AG09319 (cell line): Measurements from ENCODE around the gene TBL1Y.

Source experiments
- DNase-seq: peaks from one replicate; pipeline ENCODE4 v3.0.0-alpha.2; 2010; ENCODE audit warnings: low read depth; ENCODE audit errors: extremely low read depth
- CTCF ChIP-seq: IDR thresholded peaks from 2 replicates; pipeline ENCODE4 v1.5.1; 2011; ENCODE audit warnings: low read depth, mild to moderate bottlenecking, inconsistent platforms, low read length, moderate library complexity

TBL1Y gene

GRCh38 chrY:6995987-6996386 lies 85.5 kb downstream of the TBL1Y start:
- TF ChIP-seq CTCF: no peak
- DNase-seq: no peak

- TF ChIP-seq CTCF: no peak
- no peak for DNase-seq
These were observed 87.1 kb downstream of the TBL1Y start for GRCh38 chrY:6997503-6998066.

DNA sequence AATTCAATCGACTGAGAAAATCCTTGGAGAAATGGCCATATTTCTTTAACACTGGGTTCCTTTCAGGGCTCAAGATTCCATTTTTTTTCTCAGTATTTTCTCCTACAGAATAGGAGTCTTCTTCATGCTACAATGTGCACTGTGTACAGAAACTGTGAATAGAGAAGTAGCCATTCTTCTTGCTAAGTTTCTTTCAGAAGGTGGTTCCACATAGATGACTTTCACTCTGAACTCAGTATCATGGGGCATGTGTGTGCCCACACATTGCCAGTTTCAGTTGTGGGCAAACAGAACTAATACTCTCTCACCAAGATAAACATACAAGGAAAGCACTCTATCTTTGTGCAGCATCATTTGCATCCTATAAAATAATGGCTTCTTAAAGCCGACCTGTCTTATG lies 89.4 kb downstream of the TBL1Y start:
- TF ChIP-seq CTCF: no peak
- DNase-seq: no peak

DNA sequence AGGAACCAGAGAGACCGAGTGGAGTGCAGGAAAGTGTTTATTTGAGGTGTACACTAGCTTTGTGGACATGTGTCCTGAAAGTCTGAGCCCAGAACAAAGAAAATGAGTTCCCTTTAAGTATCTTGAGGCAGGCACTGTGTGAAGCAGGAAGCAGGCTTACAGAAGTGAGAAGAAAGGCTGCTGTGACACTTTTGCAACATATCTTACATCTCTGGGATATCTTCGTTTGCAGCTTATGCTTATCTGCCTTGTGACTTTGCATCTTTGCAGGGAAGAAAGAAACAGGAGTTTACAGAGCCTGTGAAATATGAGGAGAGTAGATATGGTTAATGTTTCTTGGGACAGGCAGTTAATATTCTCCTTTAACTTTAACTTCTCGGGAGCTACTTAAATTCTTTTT lies 92.1 kb downstream of the TBL1Y start:
- no peak for DNase-seq

DNA sequence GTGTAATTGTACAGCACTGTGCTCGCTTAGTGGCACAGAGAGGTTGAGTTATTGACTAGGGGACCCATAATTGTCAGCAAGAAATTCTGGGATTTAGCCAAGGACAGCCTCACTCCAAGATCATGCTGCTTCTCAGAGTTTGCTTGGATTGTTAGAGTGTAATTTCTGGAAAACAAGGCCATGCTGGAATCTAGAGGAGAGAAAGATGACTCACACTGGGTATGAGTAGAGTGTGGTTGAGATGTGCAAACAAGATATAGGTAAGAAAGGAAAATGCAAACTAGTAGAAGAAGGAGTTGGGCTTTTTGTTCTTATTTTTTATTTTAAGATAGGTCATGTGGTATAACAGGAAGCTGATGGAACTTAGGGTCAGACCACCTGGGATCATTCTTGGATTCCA lies 97.4 kb downstream of the TBL1Y start:
- no peak for DNase-seq
- no peak for TF ChIP-seq CTCF

More for the DNA sequence above, 92.1 kb downstream of the TBL1Y start:
- TF ChIP-seq CTCF: no peak

DNA sequence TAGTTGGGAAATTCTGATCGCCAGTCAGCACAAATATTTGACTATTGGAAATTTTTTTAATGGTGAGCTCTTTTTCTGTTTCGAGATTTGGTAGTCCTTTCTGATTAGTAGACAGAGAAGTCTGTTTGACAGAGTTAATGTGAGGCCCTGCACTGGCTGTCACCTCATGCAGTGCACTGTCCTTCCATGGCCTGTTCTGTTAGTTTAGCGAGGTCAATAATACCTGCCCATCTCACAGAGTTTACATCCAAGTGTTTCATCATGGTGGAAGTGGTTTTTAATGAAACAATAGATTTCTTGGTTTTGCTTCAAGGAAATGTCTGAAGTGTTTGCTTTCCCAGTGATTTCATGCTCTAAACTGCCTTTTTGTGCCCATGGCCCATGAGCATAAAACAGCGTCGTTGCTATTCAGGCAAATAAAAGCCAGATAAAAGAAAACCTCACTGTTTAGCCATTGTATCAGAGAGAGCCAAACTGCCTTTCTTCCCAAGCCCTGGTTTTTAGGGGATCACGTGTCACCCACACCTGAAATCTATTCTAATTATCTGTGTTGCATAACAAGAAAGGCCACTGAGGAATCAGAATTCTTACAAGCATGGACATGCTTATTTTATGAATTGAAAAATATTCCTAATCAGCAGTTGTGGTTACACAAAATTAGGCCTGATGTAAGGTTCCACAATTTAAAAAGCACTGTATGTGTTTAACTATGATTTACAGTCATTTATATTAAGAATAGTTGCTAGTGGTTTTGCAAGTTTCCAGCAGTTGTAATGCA lies 98.3 kb downstream of the TBL1Y start:
- no peak for TF ChIP-seq CTCF
- no peak for DNase-seq

DNA sequence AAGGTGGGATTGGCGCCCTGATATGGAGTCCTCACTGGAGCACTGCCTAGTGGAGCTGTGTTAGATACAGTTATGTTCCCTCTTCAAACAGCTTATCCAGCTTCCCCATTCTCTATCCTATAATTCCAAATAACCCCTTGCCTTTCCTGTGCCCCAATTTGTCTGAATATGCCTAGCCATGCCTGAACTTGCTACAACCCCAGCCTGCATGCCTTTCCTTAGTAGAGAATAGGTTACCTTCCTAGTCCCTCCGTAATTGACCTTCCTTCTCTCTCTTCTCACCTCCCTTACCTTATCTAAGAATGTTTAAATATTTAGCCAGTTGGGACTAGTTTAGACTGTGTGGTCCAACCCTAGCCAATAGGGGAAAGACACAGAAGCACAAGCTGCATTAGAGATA lies 102.6 kb downstream of the TBL1Y start:
- TF ChIP-seq CTCF: no peak
- no peak for DNase-seq
